NB4 (cell line): ENCODE measurements around the gene KLF11.

Experiments
- MYC ChIP-seq: IDR thresholded peaks from 2 replicates; pipeline ENCODE4 v1.6.1; 2011; ENCODE audit warnings: low read depth, low read length
- POLR2A ChIP-seq: IDR thresholded peaks from 2 replicates; pipeline ENCODE4 v1.6.1; 2011; ENCODE audit warnings: mild to moderate bottlenecking; ENCODE audit not compliant: insufficient read length; ENCODE audit errors: extremely low read depth
- TF ChIP-seq, protein P1 (sequence below): IDR thresholded peaks from one replicate; pipeline ENCODE4 v1.5.1; 2012; ENCODE audit warnings: low read depth, low read length

DNA sequence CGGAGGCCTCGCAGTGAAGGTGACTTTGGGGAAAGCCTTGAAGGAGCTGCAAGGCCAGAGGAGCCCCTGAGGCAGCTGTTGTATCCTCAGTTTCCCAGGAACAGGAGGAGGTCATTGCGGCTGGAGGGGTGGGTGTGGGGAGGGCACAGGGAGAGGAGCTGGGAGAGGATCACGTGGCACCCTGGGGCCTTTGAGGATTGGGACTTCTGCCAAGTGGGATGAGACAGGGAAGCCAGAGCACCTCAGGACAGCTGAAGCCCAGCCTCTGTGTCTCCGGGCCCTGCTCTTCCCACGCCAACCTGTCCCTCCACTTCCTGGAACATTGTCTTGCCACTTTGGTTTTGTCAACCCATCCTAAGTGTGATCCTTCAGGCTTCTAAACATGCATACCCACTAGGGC, 59.8 kb downstream of the KLF11 start:
- no peak for TF ChIP-seq POLR2A
- TF ChIP-seq, protein P1, sequence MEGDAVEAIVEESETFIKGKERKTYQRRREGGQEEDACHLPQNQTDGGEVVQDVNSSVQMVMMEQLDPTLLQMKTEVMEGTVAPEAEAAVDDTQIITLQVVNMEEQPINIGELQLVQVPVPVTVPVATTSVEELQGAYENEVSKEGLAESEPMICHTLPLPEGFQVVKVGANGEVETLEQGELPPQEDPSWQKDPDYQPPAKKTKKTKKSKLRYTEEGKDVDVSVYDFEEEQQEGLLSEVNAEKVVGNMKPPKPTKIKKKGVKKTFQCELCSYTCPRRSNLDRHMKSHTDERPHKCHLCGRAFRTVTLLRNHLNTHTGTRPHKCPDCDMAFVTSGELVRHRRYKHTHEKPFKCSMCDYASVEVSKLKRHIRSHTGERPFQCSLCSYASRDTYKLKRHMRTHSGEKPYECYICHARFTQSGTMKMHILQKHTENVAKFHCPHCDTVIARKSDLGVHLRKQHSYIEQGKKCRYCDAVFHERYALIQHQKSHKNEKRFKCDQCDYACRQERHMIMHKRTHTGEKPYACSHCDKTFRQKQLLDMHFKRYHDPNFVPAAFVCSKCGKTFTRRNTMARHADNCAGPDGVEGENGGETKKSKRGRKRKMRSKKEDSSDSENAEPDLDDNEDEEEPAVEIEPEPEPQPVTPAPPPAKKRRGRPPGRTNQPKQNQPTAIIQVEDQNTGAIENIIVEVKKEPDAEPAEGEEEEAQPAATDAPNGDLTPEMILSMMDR = no peak
- TF ChIP-seq MYC = no peak
